HG02870 (cell line): Measurements from ENCODE around the gene FXYD4.

Experiments
- ATAC-seq: cut with Tn5 transposase; IDR thresholded peaks from one replicate; pipeline ENCODE4 v1.9.1; 2021; ENCODE audit warnings: mild to moderate bottlenecking, moderate library complexity; ENCODE audit not compliant: unreplicated experiment

Gene FXYD4

GRCh38 chr10:43394868-43395267 lies 23.4 kb downstream of the FXYD4 start:
- no peak for ATAC-seq

GRCh38 chr10:43395571-43396060 lies 24.2 kb downstream of the FXYD4 start:
- no peak for ATAC-seq

- peak; percentile 41 for ATAC-seq
These were observed 24.9 kb downstream of the FXYD4 start for GRCh38 chr10:43396061-43396927.

GRCh38 chr10:43396928-43397624 lies 25.6 kb downstream of the FXYD4 start:
- peak; percentile 77 for ATAC-seq

- ATAC-seq: no peak
These were observed 27.5 kb downstream of the FXYD4 start for GRCh38 chr10:43398939-43399319.

GRCh38 chr10:43399320-43400310 lies 28.2 kb downstream of the FXYD4 start:
- no peak for ATAC-seq

- no peak for ATAC-seq
These were observed 30.2 kb downstream of the FXYD4 start for GRCh38 chr10:43401627-43402026.

GRCh38 chr10:43402176-43402575 lies 30.7 kb downstream of the FXYD4 start:
- ATAC-seq: no peak

- ATAC-seq: no peak
These were observed 31.5 kb downstream of the FXYD4 start for GRCh38 chr10:43402880-43403452.

GRCh38 chr10:43403911-43404703 lies 32.7 kb downstream of the FXYD4 start:
- no peak for ATAC-seq

- ATAC-seq: no peak
These were observed 33.3 kb downstream of the FXYD4 start for GRCh38 chr10:43404704-43405084.

- ATAC-seq: peak; percentile 12
These were observed 35.7 kb downstream of the FXYD4 start for GRCh38 chr10:43407148-43407575.

- peak; percentile 47 for ATAC-seq
These were observed 36.3 kb downstream of the FXYD4 start for GRCh38 chr10:43407576-43408330.

- ATAC-seq: peak; percentile 0
These were observed 36.9 kb downstream of the FXYD4 start for GRCh38 chr10:43408331-43408709.

- ATAC-seq: peak; percentile 60
These were observed 37.4 kb downstream of the FXYD4 start, which contains the start of gene HNRNPF for GRCh38 chr10:43408710-43409384. Gene HNRNPF, minus strand, starts transcription at chr10:43409186. Its CDS starts 21,302 bp downstream, at chr10:43387884.

GRCh38 chr10:43409385-43410109 lies 38.1 kb downstream of the FXYD4 start:
- peak; percentile 0 for ATAC-seq

- ATAC-seq: no peak
These were observed 38.9 kb downstream of the FXYD4 start for GRCh38 chr10:43410345-43410744.

- no peak for ATAC-seq
These were observed 40.1 kb downstream of the FXYD4 start for GRCh38 chr10:43411536-43411935.
